WTC11 (cell line): Measurements from ENCODE around the gene PNMA6E.

Experiments
- ELF4 ChIP-seq: sonication (generic); formaldehyde crosslinking; IDR thresholded peaks from 2 replicates; pipeline ENCODE4 v1.8.1; 2022; ENCODE audit warnings: low read depth, mild to moderate bottlenecking, moderate library complexity, missing genetic modification reagents
- JUN ChIP-seq: sonication (generic); formaldehyde crosslinking; IDR thresholded peaks from 2 replicates; pipeline ENCODE4 v1.8.0; 2023; ENCODE audit warnings: mild to moderate bottlenecking, missing genetic modification reagents
- NFE2L1 ChIP-seq: sonication (generic); formaldehyde crosslinking; IDR thresholded peaks from 2 replicates; pipeline ENCODE4 v1.8.1; 2023; ENCODE audit warnings: missing genetic modification reagents
- SP1 ChIP-seq: sonication (generic); formaldehyde crosslinking; conservative IDR thresholded peaks from 2 replicates; pipeline ENCODE4 v1.8.1; 2022; ENCODE audit warnings: missing genetic modification reagents
- TEAD1 ChIP-seq: sonication (generic); formaldehyde crosslinking; IDR thresholded peaks from 2 replicates; pipeline ENCODE4 v1.8.0; 2022; ENCODE audit warnings: mild to moderate bottlenecking, missing genetic modification reagents
- TEAD4 ChIP-seq: sonication (generic); formaldehyde crosslinking; IDR thresholded peaks from 2 replicates; pipeline ENCODE4 v1.8.0; 2022; ENCODE audit warnings: mild to moderate bottlenecking, missing genetic modification reagents
- ZNF416 ChIP-seq: fragments of 250-450 bp; sonication (Bioruptor Pico); IDR thresholded peaks from 2 replicates; pipeline ENCODE4 v1.9.0; 2021; ENCODE audit warnings: mild to moderate bottlenecking, inconsistent platforms
- ZNF423 ChIP-seq: fragments of 250-450 bp; sonication (Bioruptor Pico); IDR thresholded peaks from 2 replicates; pipeline ENCODE4 v2.1.2; 2022; ENCODE audit warnings: mild to moderate bottlenecking, moderate library complexity
- TF ChIP-seq, protein P1 (sequence below): sonication (generic); formaldehyde crosslinking; IDR thresholded peaks from 2 replicates; pipeline ENCODE4 v1.8.1; 2023; ENCODE audit warnings: mild to moderate bottlenecking, missing genetic modification reagents, moderate library complexity
- TF ChIP-seq, protein P2 (sequence below): fragments of 200-600 bp; IDR thresholded peaks from 2 replicates; pipeline ENCODE4 v1.8.0; 2022; ENCODE audit warnings: antibody characterized with exemption
- TF ChIP-seq, protein P3 (sequence below): sonication (generic); formaldehyde crosslinking; IDR thresholded peaks from 2 replicates; pipeline ENCODE4 v1.8.1; 2022; ENCODE audit warnings: missing genetic modification reagents, borderline replicate concordance

DNA sequence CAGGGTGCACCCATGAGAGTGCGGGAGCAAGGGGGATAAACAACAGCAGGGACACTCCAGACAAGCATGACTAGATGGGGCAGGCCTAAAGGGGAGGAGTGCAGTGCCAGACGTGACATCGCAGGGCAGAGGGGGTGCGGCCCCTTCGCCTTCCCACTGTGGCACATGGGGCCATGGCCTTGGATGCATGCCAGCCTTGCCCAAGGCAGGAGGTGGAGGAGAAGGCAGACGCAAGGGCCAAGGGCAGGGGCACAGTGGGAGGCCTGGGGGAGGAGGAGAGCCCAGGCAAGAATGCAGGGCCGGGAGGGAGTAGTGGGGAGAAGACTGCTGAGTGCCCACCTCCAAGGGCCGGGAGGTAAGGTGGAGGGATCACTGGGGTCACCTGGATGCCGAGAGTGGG lies 21.6 kb downstream of the PNMA6E start:
- no peak for TF ChIP-seq ELF4 (CRISPR knock-in tag)
- TF ChIP-seq TEAD1 = no peak
- TF ChIP-seq, protein P1, sequence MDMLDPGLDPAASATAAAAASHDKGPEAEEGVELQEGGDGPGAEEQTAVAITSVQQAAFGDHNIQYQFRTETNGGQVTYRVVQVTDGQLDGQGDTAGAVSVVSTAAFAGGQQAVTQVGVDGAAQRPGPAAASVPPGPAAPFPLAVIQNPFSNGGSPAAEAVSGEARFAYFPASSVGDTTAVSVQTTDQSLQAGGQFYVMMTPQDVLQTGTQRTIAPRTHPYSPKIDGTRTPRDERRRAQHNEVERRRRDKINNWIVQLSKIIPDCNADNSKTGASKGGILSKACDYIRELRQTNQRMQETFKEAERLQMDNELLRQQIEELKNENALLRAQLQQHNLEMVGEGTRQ (CRISPR knock-in tag) = no peak
- no peak for TF ChIP-seq ZNF423 (CRISPR knock-in tag)
- TF ChIP-seq, protein P2, sequence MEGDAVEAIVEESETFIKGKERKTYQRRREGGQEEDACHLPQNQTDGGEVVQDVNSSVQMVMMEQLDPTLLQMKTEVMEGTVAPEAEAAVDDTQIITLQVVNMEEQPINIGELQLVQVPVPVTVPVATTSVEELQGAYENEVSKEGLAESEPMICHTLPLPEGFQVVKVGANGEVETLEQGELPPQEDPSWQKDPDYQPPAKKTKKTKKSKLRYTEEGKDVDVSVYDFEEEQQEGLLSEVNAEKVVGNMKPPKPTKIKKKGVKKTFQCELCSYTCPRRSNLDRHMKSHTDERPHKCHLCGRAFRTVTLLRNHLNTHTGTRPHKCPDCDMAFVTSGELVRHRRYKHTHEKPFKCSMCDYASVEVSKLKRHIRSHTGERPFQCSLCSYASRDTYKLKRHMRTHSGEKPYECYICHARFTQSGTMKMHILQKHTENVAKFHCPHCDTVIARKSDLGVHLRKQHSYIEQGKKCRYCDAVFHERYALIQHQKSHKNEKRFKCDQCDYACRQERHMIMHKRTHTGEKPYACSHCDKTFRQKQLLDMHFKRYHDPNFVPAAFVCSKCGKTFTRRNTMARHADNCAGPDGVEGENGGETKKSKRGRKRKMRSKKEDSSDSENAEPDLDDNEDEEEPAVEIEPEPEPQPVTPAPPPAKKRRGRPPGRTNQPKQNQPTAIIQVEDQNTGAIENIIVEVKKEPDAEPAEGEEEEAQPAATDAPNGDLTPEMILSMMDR = no peak
- TF ChIP-seq TEAD4 = no peak
- TF ChIP-seq JUN (CRISPR knock-in tag) = no peak
- TF ChIP-seq SP1 = no peak
- no peak for TF ChIP-seq NFE2L1 (CRISPR knock-in tag)
- TF ChIP-seq ZNF416 = no peak
- TF ChIP-seq, protein P3, sequence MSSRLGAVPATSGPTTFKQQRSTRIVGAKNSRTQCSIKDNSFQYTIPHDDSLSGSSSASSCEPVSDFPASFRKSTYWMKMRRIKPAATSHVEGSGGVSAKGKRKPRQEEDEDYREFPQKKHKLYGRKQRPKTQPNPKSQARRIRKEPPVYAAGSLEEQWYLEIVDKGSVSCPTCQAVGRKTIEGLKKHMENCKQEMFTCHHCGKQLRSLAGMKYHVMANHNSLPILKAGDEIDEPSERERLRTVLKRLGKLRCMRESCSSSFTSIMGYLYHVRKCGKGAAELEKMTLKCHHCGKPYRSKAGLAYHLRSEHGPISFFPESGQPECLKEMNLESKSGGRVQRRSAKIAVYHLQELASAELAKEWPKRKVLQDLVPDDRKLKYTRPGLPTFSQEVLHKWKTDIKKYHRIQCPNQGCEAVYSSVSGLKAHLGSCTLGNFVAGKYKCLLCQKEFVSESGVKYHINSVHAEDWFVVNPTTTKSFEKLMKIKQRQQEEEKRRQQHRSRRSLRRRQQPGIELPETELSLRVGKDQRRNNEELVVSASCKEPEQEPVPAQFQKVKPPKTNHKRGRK (CRISPR knock-in tag) = no peak
